NT2/D1 (cell line): ENCODE measurements around the gene DPH7.

Source experiments
- SUZ12 ChIP-seq: IDR thresholded peaks from 2 replicates; pipeline ENCODE4 v1.6.1; 2011; ENCODE audit not compliant: insufficient read length, insufficient read depth; ENCODE audit errors: extremely low read depth
- YY1 ChIP-seq: IDR thresholded peaks from 2 replicates; pipeline ENCODE4 v1.6.1; 2011; ENCODE audit not compliant: insufficient read length, insufficient read depth

DNA sequence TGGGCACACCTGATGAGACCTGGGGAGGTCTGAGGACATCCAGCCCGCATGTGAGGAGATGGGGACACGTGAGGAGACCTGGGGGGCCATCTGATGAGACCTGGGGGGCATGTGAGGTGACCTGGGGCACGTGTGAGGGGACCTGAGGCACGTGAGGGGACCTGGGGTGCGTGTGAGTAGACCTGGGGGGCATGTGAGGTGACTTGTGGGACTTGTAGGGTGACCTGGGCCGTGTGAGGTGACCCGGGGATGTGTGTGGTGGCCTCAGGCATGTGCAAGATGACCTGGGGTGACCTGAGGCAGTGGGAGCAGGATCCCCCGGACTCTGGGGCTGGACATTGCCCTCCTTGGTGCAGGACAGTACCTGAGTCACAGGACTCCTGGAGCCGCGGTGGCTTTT, 59.2 kb downstream of the DPH7 start:
- TF ChIP-seq YY1 (no peak), SUZ12 (no peak)
